Measurements from ENCODE around the gene ADAMTS2.

Gene ADAMTS2

DNA sequence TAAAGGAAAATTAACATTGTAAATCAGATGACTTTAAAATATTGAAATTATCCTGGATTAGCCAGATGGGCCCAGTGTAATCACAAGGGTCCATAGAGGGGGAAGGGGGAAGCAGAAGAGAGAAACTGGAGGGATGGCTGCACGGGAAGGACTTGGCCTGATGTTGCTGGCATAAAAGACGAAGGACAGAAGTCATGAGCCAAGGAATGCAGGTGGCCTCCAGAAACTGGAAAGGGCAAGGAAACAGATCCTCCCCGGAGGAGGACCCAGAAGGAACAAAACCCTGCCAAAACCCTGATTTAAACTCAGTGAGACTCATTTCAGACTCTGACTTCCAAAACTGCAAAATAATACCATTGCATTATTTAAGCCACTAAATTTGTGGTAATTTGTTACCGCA, 100.2 kb downstream of the ADAMTS2 start:
- DNase-seq: no peak

DNA sequence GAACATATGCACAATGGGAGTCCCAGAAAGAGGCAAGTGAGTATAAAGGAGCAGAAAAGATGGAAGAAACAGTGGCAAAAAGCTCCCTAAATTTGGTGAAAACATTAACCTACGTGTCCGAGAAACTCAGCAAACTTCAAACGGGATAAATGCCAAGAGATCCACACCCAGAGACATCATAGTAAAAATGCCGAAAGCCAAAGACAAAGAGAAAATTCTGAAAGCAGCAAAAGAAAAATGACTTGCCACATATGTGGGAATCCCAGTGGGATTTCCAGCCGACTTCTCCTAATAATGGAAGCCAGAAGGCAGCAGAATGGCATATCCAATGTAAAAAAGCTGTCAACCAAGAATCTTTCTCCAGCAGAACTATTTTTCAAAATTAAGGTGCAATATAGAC, 101.2 kb downstream of the ADAMTS2 start:
- DNase-seq: no peak

DNA sequence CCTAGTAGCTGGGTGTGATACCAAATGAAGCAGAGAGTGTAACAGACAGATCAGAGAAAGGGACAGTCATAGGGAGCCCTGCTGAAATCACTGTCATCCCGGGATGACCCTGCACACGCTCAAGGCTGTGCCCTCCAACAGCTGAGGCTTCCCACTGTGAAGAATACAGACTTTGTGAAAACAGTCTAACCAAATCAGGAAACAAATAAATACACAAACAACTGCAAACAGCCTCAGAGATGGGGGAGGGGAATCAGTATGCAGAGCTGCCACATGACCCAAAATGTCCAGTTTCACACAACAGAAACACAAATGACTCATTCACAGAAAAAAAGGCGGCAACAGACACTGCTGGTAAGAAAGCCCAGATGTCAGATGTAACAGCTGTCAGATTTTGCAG, 101.9 kb downstream of the ADAMTS2 start:
- DNase-seq: peak; percentile 28 to 72

DNA sequence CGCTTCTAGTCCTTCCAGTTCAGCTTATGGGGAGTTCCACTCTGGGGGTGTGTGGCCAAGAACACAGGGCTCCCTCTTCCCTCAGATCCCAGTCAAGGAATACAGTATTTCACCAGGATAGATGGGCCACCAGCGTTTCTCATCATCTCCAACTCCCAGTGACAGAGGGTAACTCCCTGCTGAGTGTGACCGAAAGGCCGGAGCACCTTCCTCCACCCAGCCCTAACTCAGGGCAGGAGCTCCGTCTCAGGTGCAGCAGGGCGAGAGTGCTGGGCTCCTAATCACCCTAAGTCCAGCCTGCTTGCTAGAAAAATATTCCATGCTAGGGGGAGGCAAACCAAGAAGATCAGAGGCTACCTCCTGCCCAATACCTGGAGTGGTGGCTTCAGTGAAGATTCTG, 102.6 kb downstream of the ADAMTS2 start:
- no peak for DNase-seq

DNA sequence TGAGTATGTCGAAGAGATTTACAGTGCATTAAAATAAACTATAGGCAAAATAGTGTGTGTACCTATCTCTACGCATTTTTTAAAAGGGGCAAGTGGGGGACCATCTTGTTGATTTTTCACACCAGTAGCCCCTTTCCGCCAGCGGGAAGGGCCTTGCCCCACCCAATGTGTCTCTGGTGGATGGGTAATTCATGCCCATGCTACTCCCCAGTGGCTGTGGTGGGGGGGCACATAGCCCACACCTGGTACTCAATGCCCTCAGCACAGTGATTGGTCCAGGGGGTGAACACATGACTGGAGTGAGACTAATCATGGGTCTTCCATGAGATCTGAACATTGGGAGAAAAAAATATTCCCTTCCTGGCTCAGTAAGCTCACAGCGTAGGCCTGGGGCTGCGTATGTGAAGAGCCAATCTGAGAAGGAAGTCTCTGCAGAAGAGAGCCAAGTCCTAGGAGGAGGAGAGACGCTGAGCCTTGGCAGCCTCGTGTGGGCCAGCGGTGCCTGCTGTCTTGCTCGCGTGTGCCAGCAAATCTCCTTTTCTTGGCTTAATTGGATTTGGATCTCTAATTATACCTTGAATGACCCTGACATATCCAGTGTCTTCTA, 103.4 kb downstream of the ADAMTS2 start:
- no peak for DNase-seq

DNA sequence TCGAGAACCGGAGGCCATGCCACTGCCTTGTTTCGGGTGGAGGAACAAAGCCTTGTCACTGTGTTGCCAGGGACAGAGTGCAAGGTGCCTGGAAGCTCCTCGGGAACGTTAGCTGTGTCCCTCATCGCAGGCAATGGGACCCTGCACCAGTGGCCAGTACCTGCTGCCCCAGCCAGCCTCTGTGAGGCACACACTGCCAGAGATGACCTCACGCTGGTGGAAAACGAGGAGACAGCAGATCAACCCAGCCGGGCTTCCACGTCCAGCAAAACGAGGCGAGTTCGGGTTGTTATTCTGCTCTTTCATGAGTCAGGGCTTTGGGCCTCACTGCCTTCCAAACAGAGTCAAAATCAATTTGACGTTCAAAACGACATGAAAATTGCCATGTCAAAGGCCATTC, 104.1 kb downstream of the ADAMTS2 start:
- no peak for DNase-seq

DNA sequence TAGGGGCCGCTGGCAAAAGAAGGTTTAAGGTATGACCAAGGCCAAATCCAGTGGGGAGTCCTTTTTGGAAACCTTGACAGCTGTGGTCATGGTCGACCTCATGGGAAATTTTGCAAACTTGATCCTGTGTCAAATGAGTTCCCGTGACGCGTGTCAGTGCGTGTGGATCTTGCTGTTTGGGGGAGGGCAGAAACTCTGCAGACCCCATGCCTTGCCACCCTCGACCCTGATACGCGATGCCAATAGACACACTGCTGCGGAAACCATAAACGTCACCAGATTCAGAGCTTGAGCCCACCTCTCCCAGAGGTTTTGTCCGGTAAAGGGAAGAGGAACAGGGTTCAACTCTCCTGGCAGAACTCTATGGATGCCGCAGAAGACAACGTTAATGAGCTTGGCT, 104.7 kb downstream of the ADAMTS2 start:
- no peak for DNase-seq

DNA sequence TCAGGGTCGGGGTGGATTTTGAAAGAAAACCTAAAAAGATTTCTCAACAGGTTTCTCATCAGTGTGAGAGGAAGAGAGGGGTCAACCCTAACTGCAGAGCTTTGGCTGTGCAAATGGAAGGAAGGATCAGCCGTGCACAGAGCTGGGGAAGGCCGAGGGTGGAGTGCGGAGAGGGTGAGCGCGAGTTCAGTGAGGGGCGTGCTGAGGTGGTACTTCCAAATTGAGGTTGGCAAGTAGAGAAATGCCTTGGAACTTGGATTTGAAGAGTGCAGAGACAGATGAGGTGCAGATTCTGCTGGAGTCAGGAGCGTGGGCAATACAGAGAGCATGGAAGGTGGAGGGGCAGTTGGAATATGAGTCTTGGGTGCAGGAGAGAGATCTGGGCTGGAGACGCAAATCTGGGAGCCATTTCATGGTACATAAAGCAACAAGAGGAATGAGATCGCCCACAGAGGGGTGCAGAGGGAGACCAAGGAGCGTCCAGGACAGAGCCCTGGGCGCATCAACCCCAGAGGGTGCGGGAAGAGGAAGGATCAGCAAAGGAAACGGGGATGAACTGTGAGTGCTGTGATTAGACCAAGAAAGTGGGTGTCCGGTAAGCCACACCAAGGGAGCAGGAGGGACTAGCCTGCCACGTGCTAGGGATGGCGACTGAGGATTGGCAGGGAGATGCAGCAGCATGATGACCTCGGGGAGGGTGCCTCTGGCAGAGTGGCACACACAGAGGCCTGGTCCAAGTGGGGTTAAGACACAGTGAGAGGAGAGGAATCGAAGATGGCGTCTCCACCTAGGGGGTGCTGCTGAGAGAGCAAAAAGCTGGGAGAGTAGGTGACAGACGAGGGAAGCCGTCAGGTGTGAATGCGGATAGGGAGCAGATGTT, 105.8 kb downstream of the ADAMTS2 start:
- DNase-seq: no peak

DNA sequence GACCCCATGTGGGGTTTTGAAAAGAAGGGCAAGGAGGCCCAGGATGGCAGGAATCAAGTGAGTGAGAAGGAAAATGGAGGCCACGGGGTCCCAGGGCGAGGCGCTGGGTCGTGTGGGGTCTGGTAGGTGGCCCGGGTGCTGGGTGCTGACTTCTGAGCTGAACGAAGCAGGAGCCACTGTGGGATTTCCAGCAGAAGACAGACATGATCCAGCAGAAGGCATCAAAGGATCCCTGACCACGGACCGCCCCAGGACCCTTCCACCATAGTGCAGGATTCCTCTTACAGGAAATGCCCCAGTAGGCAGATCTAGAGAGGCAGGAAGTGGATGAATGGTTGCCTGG, 106.7 kb downstream of the ADAMTS2 start:
- no peak for DNase-seq

DNA sequence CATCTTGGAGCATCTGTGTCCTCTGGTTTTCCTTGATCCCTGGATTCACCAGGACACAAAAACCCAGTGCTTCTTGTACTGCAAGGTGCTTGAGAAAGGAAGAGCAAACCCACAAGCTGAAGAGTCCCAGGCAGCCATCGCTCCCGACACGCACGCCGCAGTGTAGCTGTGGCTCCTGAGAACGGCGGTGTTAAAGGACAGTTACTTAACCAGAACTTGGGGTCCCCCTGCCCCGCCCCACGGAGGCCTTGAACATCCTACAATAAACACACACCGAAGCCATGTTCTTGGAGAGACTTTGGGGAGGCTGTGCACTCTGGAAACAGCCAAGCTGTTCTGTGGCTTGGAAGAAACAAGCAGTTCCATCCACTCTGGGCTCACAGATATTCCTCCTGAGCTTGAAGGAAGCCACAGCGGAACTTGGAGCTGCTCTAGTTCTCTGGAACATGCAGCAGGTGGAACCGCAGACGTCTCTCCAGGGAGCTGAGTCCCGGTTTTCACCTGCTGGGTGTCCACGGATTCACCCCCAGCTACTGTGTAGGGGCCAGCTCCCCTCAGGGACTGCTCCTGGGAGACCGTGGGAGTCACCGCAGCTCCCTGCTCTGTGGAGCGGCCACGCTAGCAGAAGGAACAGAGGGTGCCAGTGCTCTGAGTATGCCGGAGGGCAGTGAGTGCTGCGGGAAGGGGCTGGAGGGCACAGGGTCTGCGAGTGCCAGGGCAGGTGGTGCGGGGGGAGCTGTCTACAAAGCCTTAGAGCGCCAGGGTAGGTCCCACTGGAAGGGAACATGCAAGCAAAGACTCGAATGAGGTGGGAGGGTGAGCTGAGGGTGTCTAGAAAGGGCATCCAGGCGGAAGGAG, 107.3 kb downstream of the ADAMTS2 start:
- DNase-seq: no peak

DNA sequence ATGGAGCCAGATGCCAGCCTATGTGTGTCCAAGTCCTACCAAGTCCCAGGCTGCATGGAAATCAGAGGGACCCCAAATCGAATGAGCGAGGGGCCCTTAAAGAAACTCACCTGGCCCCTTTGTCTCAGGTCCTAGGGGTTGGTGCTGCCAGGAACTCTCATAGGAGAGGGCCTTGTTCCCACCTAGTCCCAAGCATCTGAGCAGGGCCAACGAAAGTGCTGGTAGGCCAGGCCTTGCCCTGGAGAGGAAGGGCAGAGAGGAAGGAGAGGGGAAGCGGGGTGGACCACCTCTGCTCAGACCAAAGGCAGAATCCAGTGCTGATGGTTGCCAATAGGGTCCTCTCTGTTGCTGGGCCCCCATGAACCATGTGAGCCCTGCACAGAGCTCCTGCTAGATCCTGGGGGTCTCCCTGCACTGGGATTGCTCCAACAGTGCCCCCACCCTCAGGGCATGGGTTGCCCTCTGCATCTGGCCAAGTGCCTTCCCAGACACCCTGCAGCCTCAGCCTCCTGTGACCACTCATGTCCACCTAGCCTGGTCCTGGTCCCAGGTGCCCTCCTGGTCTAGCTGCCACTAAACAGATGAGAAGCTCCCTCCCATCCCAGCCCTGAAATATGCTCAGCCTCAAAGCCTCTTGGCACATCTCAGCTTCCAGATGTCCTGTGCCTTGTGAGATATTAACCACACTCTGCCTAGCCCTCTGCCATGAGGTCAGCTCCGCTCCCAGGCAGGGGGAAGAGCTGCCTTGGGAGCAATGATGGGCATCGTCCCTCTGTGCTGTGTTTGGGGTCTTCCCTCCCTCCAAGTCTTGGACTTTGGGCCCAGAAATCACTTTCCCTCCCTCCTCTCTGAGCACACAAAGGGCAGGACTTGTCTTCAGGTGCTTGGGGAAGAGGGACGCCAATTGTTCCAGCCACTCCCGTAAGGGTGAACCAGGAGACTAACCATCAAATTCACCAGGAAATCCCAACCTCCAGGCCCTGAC, 109.6 kb downstream of the ADAMTS2 start:
- DNase-seq: no peak

DNA sequence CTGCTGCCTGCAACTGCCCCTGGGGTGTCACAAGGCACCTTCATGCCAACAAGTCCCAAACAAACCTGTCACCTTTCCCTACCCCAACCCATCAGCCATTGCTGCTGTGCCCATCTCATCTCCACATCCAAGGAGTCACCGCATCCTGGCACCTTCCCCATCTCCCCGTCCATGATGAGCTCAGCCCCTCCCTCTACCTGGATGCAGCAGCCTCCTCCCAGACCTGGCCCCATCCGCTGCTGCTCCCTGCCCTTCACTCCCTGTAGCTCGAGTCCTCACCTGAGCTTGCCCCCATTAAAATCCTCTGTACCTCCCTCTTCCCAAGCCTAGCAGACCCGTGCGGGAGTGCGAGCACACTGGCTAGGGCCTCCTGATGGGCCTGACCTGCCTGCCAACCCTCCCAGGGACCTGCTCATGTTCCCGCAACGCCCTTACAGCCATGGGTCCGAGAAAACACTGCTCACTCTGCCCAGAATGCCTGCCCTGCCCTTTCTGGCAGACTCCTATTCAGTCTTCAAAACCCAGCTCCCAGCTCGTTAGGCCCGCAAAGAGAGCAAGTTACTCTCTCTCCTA, 110.6 kb downstream of the ADAMTS2 start:
- no peak for DNase-seq

DNA sequence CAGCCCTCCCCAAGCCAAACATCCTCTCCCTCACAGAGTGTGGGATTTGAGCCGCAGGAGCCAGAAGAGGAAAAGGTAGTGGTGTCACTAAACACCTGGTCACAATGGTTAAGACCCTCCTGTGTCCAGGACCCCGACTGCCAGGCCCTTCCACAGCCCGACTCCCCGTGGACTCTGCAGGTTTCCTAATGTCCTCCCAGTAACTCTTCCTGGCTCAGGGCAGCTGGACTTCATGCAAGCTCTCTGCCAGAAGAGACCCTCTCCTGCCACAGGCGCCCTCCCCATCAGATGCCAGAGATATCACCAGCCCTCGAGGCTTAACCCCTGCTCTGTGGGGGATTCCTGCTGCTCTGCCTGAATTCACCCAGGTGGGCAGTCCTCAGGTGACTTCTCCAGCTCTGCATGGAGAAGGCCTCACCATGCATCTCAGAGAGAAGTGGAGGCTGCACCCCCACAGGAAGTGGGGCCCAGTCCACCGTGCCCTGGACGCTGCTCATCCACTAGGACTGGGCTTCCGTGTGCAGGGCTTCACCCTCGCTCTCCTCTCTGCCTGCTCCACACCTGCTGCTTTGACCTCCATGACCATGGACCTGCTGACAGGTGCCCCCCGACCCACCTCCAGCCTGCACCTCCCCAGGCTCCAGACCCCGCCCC, 111.2 kb downstream of the ADAMTS2 start:
- DNase-seq: no peak

DNA sequence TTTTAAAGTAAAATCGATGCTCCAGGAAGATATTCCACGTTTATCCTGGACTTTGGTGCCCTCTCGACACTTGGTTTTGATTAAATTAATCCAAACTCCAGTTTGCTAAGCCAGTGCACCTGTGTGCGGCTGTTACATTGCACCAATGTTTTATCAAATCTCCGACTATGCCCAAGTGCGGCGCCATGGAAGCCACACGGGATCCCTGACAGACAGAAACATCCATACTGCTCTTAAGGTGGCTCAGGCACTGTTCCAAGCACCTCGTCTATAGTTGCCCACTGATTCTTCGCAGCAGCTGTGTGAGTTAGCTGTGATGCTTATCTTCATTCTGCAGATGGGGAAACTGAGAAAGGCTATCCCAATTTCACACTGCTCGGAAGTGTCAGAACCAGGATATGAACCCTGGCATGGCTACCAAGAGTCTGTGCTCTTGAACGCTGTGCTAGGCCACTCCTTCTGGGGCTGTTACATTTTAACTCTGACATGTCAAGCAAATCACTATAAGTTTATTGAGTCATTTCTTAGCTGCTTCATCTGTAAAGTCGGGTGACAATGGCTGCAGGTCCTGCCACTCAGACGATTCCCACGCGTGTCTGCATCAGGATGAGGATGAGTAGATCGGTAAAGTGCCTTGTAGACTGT, 113.0 kb downstream of the ADAMTS2 start:
- no peak for DNase-seq

DNA sequence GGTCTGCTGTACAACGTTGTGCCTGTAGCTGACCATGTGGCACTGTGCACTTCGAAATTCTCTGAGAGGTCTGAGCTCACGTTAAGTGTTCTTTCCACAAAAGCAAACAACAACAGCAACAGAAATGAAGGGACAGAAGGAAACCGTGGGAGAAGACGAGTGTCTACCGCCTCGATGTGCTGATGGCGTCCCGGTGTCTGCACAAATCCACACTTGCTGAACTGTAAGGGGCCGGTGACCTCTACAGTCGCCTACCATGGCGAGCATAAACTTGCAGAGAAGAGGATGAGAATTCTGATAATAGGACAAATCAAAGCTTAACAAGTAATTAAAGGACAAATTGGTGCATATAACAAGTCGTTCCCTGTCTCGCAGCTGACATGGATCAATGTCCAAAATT, 114.0 kb downstream of the ADAMTS2 start:
- DNase-seq: no peak

DNA sequence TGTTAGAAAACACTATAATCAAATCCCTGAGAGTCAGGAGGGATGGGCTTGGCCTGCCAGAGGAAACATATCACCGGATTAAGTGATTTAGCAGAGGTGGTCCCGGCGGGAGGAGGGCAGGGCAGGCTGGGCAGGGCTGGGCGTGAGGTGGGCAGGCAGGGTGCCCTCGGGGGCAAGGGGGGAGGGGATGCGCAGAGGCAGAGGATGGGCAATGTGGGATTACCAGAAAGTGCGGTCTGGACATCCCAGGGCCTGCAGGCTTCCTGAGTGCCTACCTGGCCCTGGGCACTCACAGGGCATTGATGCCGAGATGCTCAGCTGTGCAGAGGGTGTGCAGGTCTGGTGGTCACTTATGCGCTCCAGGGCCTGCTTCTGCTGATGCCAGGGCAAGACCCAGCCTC, 115.2 kb downstream of the ADAMTS2 start:
- DNase-seq: no peak

DNA sequence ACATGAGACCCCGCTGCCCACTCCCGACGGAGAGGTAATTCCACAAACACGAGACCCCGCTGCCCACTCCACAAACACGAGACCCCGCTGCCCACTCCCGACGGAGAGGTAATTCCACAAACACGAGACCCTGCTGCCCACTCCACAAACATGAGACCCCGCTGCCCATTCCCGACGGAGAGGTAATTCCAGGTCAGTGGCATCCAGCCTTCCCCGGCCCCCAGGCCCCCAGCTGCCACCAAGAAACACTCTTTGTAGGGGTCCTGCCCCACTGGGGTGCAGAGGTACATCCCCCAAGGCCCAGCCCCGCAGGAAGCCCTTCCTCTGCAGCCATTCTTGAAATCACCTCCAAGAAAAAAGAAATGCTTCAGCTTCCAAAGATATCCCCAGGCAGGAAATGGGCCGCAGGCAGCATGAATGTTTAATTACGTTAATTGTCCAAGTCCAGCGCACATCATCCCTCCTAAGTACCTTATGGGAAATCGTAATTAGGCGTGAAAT, 115.9 kb downstream of the ADAMTS2 start:
- DNase-seq: no peak

DNA sequence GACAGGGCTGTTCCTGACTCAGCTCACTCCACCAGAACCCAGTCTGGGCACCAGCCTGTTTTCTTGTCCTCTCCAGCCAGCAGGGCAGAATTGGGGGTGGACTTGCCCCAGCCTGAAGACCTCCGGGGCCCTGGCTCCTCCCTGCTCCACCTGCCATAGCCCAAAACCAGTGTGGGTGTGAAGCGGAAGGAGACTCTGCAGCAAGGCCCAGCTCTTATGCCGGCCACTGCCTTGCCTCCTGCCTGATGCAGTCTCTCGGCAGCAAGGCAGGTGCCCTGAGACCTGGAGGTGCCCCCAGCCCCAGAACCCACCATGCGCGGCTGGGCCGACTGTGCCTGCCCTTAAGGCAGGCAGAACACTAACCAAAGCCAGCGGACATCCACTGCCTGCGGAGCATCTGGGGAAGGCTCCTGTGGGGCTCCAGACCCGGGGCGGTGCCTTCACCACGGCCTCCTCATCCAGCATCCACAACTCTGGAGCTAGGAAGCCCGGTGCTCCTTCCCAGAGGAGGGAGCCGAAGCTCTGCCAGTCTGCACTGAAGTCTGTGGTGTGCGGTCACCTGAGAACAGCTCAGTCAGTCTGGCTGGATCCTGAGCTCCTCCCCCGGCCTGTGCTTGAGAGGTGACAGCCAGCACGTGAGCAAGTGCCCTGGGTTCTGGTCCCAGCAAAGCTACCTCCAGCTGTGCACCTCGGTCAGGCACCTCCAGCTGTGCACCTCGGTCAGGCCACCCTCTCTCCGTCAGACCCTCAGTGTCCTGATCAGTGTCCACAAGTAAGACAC, 116.7 kb downstream of the ADAMTS2 start:
- DNase-seq: no peak

DNA sequence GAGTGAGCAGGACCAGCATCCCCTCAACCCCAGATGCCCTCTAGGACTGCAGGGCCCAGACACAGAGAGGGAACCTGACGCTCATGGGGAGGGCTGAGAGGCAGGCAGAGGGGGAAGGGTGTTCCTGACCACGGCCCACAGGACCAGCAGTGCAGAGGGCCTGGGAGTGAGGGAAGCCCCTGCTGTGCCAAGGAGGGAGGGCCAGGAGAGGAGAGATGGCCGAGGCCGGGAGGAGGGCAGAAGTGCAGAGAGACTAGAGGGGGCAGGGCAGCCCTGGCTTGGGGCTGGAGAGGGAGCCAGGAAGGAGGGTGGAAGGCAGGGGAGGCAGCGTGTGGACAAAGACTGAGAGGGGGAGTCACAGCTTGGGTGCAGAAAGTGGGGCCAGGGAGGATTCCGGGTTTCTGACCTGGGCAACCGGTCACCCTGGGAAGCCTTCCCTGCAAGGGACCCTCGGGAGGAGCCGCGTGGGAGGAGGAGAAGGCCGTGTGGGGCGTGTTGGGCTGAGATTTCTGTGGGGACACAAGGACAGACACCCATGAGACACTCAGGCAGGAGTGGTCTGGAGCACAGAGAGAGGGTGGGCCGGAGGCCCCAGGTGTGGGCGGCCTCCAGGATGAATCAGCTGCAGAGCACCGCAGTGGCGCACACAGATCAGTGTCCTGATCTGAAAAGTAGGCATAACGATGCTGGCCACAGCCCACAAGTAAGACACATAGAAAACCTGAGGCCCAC, 117.5 kb downstream of the ADAMTS2 start:
- no peak for DNase-seq

All from hippocampal formation (tissue), 2 donors.